NCI-H524 (cell line): Measurements from ENCODE around the gene ADRA2B.
"Not testable (repeated sequence)": the region's sequence is repeated elsewhere in the genome, so short reads cannot be mapped to it uniquely, and the experiment has no call there.

Experiments
- DNase-seq, 2 experiments: peaks; one replicate each; lab custom pipeline; 2025; lab: John Stamatoyannopoulos, UW

ADRA2B gene

GRCh38 chr2:96116424-96116878 lies at the start of gene ADRA2B:
Gene ADRA2B (minus strand): TSS chr2:96116571. CDS start chr2:96116149, 422 bp downstream.
- peak; percentile 14 to 23 for DNase-seq

GRCh38 chr2:96164459-96165184 lies 48.3 kb upstream of the ADRA2B start:
- DNase-seq: no peak

- no peak for DNase-seq
These were observed 47.5 kb upstream of the ADRA2B start for GRCh38 chr2:96163768-96164429.

- no peak for DNase-seq
These were observed 47.0 kb upstream of the ADRA2B start for GRCh38 chr2:96163415-96163767.

- no peak for DNase-seq
These were observed 45.5 kb upstream of the ADRA2B start for GRCh38 chr2:96161898-96162297.

- DNase-seq: not testable (repeated sequence)
These were observed 44.0 kb upstream of the ADRA2B start for GRCh38 chr2:96160366-96160765.

GRCh38 chr2:96159084-96159830 lies 42.9 kb upstream of the ADRA2B start:
- no peak for DNase-seq

- DNase-seq: no peak
These were observed 42.2 kb upstream of the ADRA2B start for GRCh38 chr2:96158554-96158940.

- DNase-seq: no peak
These were observed 41.5 kb upstream of the ADRA2B start for GRCh38 chr2:96157649-96158553.

GRCh38 chr2:96156926-96157648 lies 40.7 kb upstream of the ADRA2B start:
- no peak for DNase-seq

- no peak for DNase-seq
These were observed 39.8 kb upstream of the ADRA2B start for GRCh38 chr2:96156011-96156820.

GRCh38 chr2:96154506-96155380 lies 38.4 kb upstream of the ADRA2B start:
- no peak for DNase-seq

- DNase-seq: no peak
These were observed 37.6 kb upstream of the ADRA2B start for GRCh38 chr2:96153991-96154431.

- no peak for DNase-seq
These were observed 36.9 kb upstream of the ADRA2B start for GRCh38 chr2:96153291-96153713.

- DNase-seq: peak; percentile 71 to 86
These were observed 36.2 kb upstream of the ADRA2B start for GRCh38 chr2:96152304-96153161.

- peak; percentile 36 to 40 for DNase-seq
These were observed 35.4 kb upstream of the ADRA2B start for GRCh38 chr2:96151595-96152303.

- DNase-seq: no peak
These were observed 34.6 kb upstream of the ADRA2B start for GRCh38 chr2:96150791-96151594.
